HUES48 (cell line): ENCODE results near the gene TMEM156.

Experiments
- H3K27ac ChIP-seq: one replicate; pipeline ENCODE4 v1.7.0; 2013; ENCODE audit warnings: low read depth, low read length, inconsistent platforms
- H3K27me3 ChIP-seq: 2 replicates; pipeline ENCODE4 v1.6.1; 2013; ENCODE audit warnings: mild to moderate bottlenecking, low read length; ENCODE audit not compliant: control insufficient read depth, insufficient read depth
- H3K36me3 ChIP-seq: 2 replicates; pipeline ENCODE4 v1.6.1; 2013; ENCODE audit warnings: low read length; ENCODE audit not compliant: control insufficient read depth, insufficient read depth
- H3K4me1 ChIP-seq: 2 replicates; pipeline ENCODE4 v1.6.1; 2013; ENCODE audit warnings: mild to moderate bottlenecking, low read length; ENCODE audit not compliant: control insufficient read depth, insufficient read depth
- H3K4me3 ChIP-seq: 2 replicates; pipeline ENCODE4 v1.5.1; 2013; ENCODE audit warnings: mild to moderate bottlenecking, low read depth, low read length
- H3K9ac ChIP-seq: 2 replicates; pipeline ENCODE4 v1.6.1; 2013; ENCODE audit warnings: mild to moderate bottlenecking, low read depth, low read length, moderate library complexity
- H3K9me3 ChIP-seq: 2 replicates; pipeline ENCODE4 v1.6.1; 2013; ENCODE audit warnings: low read length; ENCODE audit not compliant: control insufficient read depth, insufficient read depth

TMEM156 gene

GRCh38 chr4:38923746-38924145 is 108.5 kb downstream of the TMEM156 start:
- H3K9ac ChIP-seq: no peak overlapping the region
- H3K36me3 ChIP-seq: no peaks in the 10 kb centered on the region
- no peaks in the 10 kb centered on the region for H3K27me3 ChIP-seq
- H3K4me1 ChIP-seq: 0 out of 2 replicates have a peak, but pooled peaks cover 3% of the 10 kb centered on the region
- no peaks in the 10 kb centered on the region for H3K9me3 ChIP-seq
- no peak overlapping the region for H3K4me3 ChIP-seq
- no peak overlapping the region for H3K27ac ChIP-seq

- Histone ChIP-seq H3K36me3 (no peaks in the 10 kb centered on the region), H3K27me3 (no peaks in the 10 kb centered on the region), H3K4me1 (0 out of 2 replicates have a peak, but pooled peaks cover 3% of the 10 kb centered on the region), H3K9me3 (no peaks in the 10 kb centered on the region), H3K27ac (no peak overlapping the region), H3K9ac (no peak overlapping the region), H3K4me3 (no peak overlapping the region)
These were observed 111.1 kb downstream of the TMEM156 start for GRCh38 chr4:38921151-38921550.

GRCh38 chr4:38920677-38921076 is 111.5 kb downstream of the TMEM156 start:
- 0 out of 2 replicates have a peak, but pooled peaks cover 2% of the 10 kb centered on the region for H3K36me3 ChIP-seq
- 0 out of 2 replicates have a peak, but pooled peaks cover 3% of the 10 kb centered on the region for H3K4me1 ChIP-seq
- no peak overlapping the region for H3K27ac ChIP-seq
- H3K4me3 ChIP-seq: no peak overlapping the region
- no peak overlapping the region for H3K9ac ChIP-seq
- H3K27me3 ChIP-seq: no peaks in the 10 kb centered on the region
- H3K9me3 ChIP-seq: no peaks in the 10 kb centered on the region

GRCh38 chr4:38920186-38920585 is 112.0 kb downstream of the TMEM156 start:
- no peak overlapping the region for H3K27ac ChIP-seq
- no peaks in the 10 kb centered on the region for H3K9me3 ChIP-seq
- H3K9ac ChIP-seq: no peak overlapping the region
- H3K4me3 ChIP-seq: no peak overlapping the region
- H3K27me3 ChIP-seq: no peaks in the 10 kb centered on the region
- 0 out of 2 replicates have a peak, but pooled peaks cover 3% of the 10 kb centered on the region for H3K4me1 ChIP-seq
- H3K36me3 ChIP-seq: peaks cover 5% of the 10 kb centered on the region; the same call in 1 of the 2 replicates

GRCh38 chr4:38919494-38919893 is 112.7 kb downstream of the TMEM156 start:
- peaks cover 8% of the 10 kb centered on the region; the same call in 1 of the 2 replicates for H3K36me3 ChIP-seq
- H3K4me1 ChIP-seq: 0 out of 2 replicates have a peak, but pooled peaks cover 3% of the 10 kb centered on the region
- no peaks in the 10 kb centered on the region for H3K27me3 ChIP-seq
- no peaks in the 10 kb centered on the region for H3K9me3 ChIP-seq
- H3K27ac ChIP-seq: no peak overlapping the region
- no peak overlapping the region for H3K9ac ChIP-seq
- no peak overlapping the region for H3K4me3 ChIP-seq

GRCh38 chr4:38917481-38918025 is 114.7 kb downstream of the TMEM156 start:
- Histone ChIP-seq H3K9ac (no peak overlapping the region), H3K27me3 (no peaks in the 10 kb centered on the region), H3K27ac (no peak overlapping the region), H3K9me3 (no peaks in the 10 kb centered on the region), H3K4me1 (no peaks in the 10 kb centered on the region), H3K4me3 (no peak overlapping the region), H3K36me3 (peaks cover 8% of the 10 kb centered on the region; the same call in 1 of the 2 replicates)
